Measurements from ENCODE around the gene ANO7.

DNA sequence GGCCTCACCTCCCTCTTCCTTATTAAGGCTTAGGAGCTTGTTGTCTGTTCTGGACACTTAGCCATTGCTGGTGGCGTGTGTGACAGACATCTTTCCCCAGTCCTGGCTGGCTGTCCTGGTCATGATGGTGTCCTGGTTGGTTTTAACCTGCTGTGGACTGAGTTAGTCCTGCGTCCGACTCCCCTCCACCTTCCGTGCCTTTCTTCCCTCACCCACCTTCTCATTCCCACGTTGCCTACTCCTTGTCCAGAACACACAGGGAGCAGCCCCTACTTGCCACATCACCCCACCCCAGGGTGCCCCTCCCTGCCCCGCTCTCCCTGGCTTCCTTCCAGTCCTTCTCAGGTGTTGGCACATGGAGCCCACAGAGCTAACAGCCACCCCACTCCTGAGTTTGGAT is 9.5 kb downstream of the ANO7 start:
- TF ChIP-seq, protein P1, sequence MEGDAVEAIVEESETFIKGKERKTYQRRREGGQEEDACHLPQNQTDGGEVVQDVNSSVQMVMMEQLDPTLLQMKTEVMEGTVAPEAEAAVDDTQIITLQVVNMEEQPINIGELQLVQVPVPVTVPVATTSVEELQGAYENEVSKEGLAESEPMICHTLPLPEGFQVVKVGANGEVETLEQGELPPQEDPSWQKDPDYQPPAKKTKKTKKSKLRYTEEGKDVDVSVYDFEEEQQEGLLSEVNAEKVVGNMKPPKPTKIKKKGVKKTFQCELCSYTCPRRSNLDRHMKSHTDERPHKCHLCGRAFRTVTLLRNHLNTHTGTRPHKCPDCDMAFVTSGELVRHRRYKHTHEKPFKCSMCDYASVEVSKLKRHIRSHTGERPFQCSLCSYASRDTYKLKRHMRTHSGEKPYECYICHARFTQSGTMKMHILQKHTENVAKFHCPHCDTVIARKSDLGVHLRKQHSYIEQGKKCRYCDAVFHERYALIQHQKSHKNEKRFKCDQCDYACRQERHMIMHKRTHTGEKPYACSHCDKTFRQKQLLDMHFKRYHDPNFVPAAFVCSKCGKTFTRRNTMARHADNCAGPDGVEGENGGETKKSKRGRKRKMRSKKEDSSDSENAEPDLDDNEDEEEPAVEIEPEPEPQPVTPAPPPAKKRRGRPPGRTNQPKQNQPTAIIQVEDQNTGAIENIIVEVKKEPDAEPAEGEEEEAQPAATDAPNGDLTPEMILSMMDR (IDR thresholded peaks at IDR 0.05; ENCODE audit: low read depth, low read length): no peak
- no peak for TF ChIP-seq EZH2phosphoT487 (IDR thresholded peaks at IDR 0.05; ENCODE audit: low read depth)

Data from OCI-LY3 (cell line).